Right renal cortex interstitium (tissue), 3 donors: ENCODE data around the gene DVL2. TPM values are rescaled to one million over a fixed set of nuclear protein-coding genes. Genes with fewer than 3 reads are reported as not detected.
A peak's percentile ranks its signal among the peaks of the same experiment; 100 is the strongest.

Experiments
- DNase-seq, 3 donors: peaks; one replicate each; pipeline ENCODE4 v3.0.0-alpha.2; 2013; ENCODE audit warnings: low read depth in 3 of 3, low spot score in 2 of 3
- polyA plus RNA-seq, 3 donors: library from polyadenylated mRNA; unstranded; fragments of 120-200 nt; gene quantifications; one replicate each; pipeline ENCODE4 v1.2.1, GENCODE V29; 2013; ENCODE audit not compliant: insufficient read length in 3 of 3

The DVL2 gene
- polyA plus RNA-seq, 3 donors = 44.4 to 52.4 (median 44.8) TPM

DNA sequence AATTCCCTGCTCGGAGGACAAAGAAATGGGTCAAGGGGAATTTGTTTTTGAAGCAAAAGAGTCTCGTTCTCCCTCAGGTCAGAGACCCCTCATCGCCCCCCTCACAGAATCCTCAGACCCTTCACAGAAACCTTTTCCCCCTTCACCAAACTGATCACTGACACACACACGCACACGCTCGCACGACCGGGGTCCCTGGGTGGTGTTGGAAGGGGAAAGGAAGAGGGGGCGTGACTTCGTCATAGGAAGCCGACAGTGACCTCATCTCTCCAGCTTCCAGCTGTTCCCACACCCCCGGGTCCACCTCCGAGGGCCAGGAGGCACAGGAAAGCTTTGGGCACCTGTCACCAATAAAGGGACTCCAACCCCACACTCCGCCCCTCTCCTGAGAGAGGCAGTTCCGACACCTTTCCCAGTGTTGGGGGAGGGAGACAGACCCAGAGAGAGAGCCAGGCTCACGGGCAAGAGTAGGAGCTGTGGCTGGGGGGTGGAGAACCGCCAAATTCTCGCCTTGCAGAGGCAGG lies 56.3 kb downstream of the DVL2 start:
- DNase-seq = peak in 2 of 3 donors; percentile 51

DNA sequence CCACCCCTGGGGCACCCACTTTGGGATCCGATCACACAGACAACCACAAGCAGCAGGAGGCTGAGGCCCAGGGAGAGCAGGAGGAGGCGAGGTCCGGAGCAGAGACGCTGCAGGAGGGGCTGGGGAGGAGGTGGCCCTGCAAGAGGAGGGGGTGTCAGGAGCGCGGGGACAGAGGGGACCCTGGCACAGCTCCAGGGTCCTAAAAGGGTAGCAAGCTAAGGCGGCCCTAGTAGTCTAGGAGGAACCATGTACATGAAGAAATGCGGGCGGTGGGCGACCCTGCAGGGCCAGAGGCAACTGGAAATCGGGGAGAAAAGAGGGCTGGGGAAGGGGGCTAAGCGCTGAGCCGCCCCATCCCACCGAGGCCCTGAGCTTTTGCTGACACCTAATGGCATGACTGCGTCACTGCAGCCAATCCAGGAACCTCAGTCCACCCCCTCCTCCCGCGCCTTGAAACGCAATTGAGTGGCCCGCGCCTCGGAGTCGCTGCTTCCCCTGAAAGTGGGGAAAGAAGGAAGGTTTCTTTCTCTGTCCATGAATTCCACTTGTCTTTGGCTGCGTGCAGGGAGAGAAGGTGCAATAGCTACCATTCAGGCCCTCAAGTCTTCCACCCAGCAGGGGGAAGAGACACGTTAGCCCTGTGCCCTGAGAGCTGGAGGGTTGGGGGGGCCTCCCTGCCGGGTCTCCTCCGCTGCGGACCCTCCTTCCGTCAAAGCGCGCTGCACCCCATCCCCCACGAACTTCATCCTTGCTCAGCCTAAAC lies 56.9 kb downstream of the DVL2 start:
- peak in 2 of 3 donors; percentile 70 to 79 for DNase-seq

DNA sequence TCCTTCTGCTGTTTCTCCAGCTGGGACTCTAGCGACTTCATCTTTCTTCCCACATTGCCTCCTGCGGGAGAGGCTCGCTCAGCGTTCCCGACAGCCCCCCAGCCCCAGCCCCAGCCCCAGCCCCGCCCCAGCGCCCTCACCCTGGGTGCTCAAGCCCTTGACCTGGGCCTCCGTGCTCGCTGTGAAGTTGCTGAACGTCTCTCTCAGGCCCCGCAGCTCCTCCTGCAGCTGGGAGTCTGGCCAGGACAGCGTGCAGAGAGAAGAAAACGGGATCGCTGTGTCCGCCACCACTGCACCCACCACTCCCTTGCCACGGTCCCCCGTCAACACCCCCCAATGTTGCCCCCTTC lies 57.5 kb downstream of the DVL2 start:
- peak in 1 of 3 donors; percentile 39 for DNase-seq

DNA sequence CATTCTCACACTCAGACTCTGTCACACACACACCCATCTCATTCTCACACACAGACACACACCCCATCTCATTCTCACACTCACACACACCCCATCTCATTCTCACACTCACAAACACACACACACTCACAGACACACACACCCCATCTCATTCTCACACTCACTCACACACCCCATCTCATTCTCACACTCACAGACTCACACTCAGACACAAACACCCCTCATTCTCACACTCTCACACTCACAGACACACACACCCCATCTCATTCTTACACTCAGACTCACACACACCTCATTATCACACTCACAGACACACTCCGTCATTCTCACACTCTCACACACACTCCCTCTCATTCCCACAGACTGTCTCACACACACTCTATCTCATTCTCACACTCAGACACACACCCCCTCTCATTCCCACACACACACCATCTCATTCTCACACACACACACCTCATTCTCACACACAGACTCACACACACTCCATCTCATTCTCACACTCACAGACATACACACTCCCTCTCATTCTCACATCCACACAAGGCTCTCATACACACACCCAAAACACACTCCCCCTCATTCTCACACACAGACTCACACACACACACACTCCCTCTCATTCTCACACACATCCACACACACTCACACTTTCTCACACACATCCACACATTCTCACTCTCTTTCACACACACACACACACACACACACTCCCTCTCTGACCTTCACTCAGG lies 58.0 kb downstream of the DVL2 start:
- DNase-seq = no peak

Other genes starting within 250 kb of the DVL2 start
- gene ALOX12, start 238.5 kb downstream of the DVL2 start, polyA plus RNA-seq = 1 to 10 TPM; 1.8 to 2.8 (median 2.1) TPM
- 100 to 1,000 TPM; 162 to 188 (median 171) TPM for gene RNASEK, start 221.9 kb downstream of the DVL2 start, polyA plus RNA-seq
- 10 to 100 TPM; 25.3 to 27.7 (median 25.4) TPM for gene BCL6B, start 211.5 kb downstream of the DVL2 start, polyA plus RNA-seq
- 1 to 10 TPM; 2.4 to 3.3 (median 2.4) TPM for gene SLC16A13, start 198.5 kb downstream of the DVL2 start, polyA plus RNA-seq
- under 1 TPM; 0.29 to 0.55 (median 0.34) TPM for gene SLC16A11, start 190.4 kb downstream of the DVL2 start, polyA plus RNA-seq
- 1 to 10 TPM; 1.2 to 1.9 (median 1.6) TPM for gene CLEC10A, start 154.3 kb downstream of the DVL2 start, polyA plus RNA-seq
- 1 to 10 TPM; 1.2 to 1.5 (median 1.4) TPM for gene ASGR2, start 119.7 kb downstream of the DVL2 start, polyA plus RNA-seq
- 1 to 10 TPM; 5.3 to 6.7 (median 5.7) TPM for gene ASGR1, start 55.1 kb downstream of the DVL2 start, polyA plus RNA-seq
- 10 to 100 TPM; 22.5 to 25.2 (median 22.8) TPM for gene DLG4, start 14.7 kb downstream of the DVL2 start, polyA plus RNA-seq
- 100 to 1,000 TPM; 371 to 476 (median 439) TPM for gene ACADVL, start 14.6 kb downstream of the DVL2 start, polyA plus RNA-seq
- gene PHF23, start 4.9 kb upstream of the DVL2 start, polyA plus RNA-seq = 10 to 100 TPM; 51.1 to 60.7 (median 53.7) TPM
- gene GABARAP, start 7.9 kb upstream of the DVL2 start, polyA plus RNA-seq = 100 to 1,000 TPM; 466 to 495 (median 468) TPM
- 100 to 1,000 TPM; 142 to 144 (median 142) TPM for gene CTDNEP1, start 17.2 kb upstream of the DVL2 start, polyA plus RNA-seq
- gene ELP5, start 17.7 kb upstream of the DVL2 start, polyA plus RNA-seq = 10 to 100 TPM; 48.1 to 53.1 (median 51.8) TPM
- 10 to 100 TPM; 37.3 to 47.0 (median 46.1) TPM for gene CLDN7, start 28.0 kb upstream of the DVL2 start, polyA plus RNA-seq
- 1 to 10 TPM; 1.6 to 2.2 (median 2.0) TPM for gene SLC2A4, start 47.2 kb upstream of the DVL2 start, polyA plus RNA-seq
- 1 to 10 TPM; 1.8 to 3.1 (median 2.8) TPM for gene YBX2, start 60.1 kb upstream of the DVL2 start, polyA plus RNA-seq
- gene EIF5A, start 73.1 kb upstream of the DVL2 start, polyA plus RNA-seq = 100 to 1,000 TPM; 280 to 329 (median 326) TPM
- 10 to 100 TPM; 85.8 to 96.1 (median 87.8) TPM for gene GPS2, start 80.8 kb upstream of the DVL2 start, polyA plus RNA-seq
- gene NEURL4, start 94.8 kb upstream of the DVL2 start, polyA plus RNA-seq = 10 to 100 TPM; 23.4 to 27.7 (median 24.7) TPM
- gene ACAP1, start 102.0 kb upstream of the DVL2 start, polyA plus RNA-seq = 1 to 10 TPM; 4.6 to 6.0 (median 5.7) TPM
- 10 to 100 TPM; 11.7 to 12.7 (median 11.7) TPM for gene KCTD11, start 117.6 kb upstream of the DVL2 start, polyA plus RNA-seq
- gene TMEM95, start 120.6 kb upstream of the DVL2 start, polyA plus RNA-seq = not detected
- 1 to 10 TPM; 4.4 to 5.2 (median 4.8) TPM for gene TNK1, start 146.6 kb upstream of the DVL2 start, polyA plus RNA-seq
- gene PLSCR3, start 160.0 kb upstream of the DVL2 start, polyA plus RNA-seq = 10 to 100 TPM; 24.3 to 30.9 (median 28.6) TPM
- 10 to 100 TPM; 82.4 to 93.2 (median 86.5) TPM for gene TMEM256, start 169.6 kb upstream of the DVL2 start, polyA plus RNA-seq
- gene NLGN2, start 173.3 kb upstream of the DVL2 start, polyA plus RNA-seq = 10 to 100 TPM; 16.8 to 18.6 (median 18.2) TPM
- not detected for gene SPEM1, start 185.8 kb upstream of the DVL2 start, polyA plus RNA-seq
- gene SPEM2, start 191.1 kb upstream of the DVL2 start, polyA plus RNA-seq = not detected
- gene SPEM3, start 194.3 kb upstream of the DVL2 start, polyA plus RNA-seq = not detected
- 1 to 10 TPM; 3.6 to 4.4 (median 4.2) TPM for gene TMEM102, start 200.9 kb upstream of the DVL2 start, polyA plus RNA-seq
- 1 to 10 TPM; 5.5 to 6.8 (median 6.6) TPM for gene FGF11, start 205.0 kb upstream of the DVL2 start, polyA plus RNA-seq
- 10 to 100 TPM; 10.1 to 11.0 (median 10.9) TPM for gene CHRNB1, start 210.5 kb upstream of the DVL2 start, polyA plus RNA-seq
- 10 to 100 TPM; 35.9 to 38.0 (median 37.6) TPM for gene ZBTB4, start 245.1 kb upstream of the DVL2 start, polyA plus RNA-seq
- under 1 TPM in 1 of 3 donors, not detected in 2; 0.10 TPM for gene SLC35G6, start 246.9 kb upstream of the DVL2 start, polyA plus RNA-seq
- 100 to 1,000 TPM; 108 to 118 (median 118) TPM for gene POLR2A, start 249.8 kb upstream of the DVL2 start, polyA plus RNA-seq